SK-N-SH (cell line): ENCODE measurements around the gene MAMDC4. TPM values are rescaled to one million over a fixed set of nuclear protein-coding genes. Genes with fewer than 3 reads are reported as not detected.

ENCODE experiments used
- CTCF ChIA-PET: fragments of 300-600, 350-600 bp; formaldehyde crosslinking; extraction: SDS; loops from one replicate; lab custom pipeline; 2021; lab: Yijun Ruan, JAX
- POLR2A ChIA-PET: fragments of 350-600 bp; sonication (Branson Sonifier 250); formaldehyde crosslinking; extraction: SDS; loops from one replicate; lab custom pipeline; 2020; ENCODE audit warnings: antibody characterized with exemption, inconsistent platforms; lab: Yijun Ruan, JAX
- DNase-seq: peaks from one replicate; pipeline ENCODE4 v3.0.0; 2012
- H2AFZ ChIP-seq: fragments of 200-600 bp; sonication (generic); 2 replicates; pipeline ENCODE4 v1.8.1; 2016; ENCODE audit warnings: antibody characterized with exemption, mild to moderate bottlenecking, low read depth
- H3F3A ChIP-seq: fragments of 200-600 bp; sonication (generic); replicated peaks from 2 replicates; pipeline ENCODE3; 2016; ENCODE audit warnings: antibody characterized with exemption, mild to moderate bottlenecking; ENCODE audit not compliant: insufficient read depth
- H3K27ac ChIP-seq, 2 experiments: fragments of 200-500 bp in 1 of 2; fragments of 200-600 bp in 1 of 2; sonication (Bioruptor generic) in 1 of 2; sonication (generic), shearing (Covaris generic) in 1 of 2; 2 replicates each; pipeline versions ENCODE4 v1.5.1 to v1.6.1; 2014 to 2016; ENCODE audit warnings: low read depth in 2 of 2, inconsistent platforms in 1 of 2, low read length in 1 of 2, mild to moderate bottlenecking in 1 of 2, mixed read lengths in 1 of 2
- H3K27me3 ChIP-seq: fragments of 200-600 bp; sonication (generic), shearing (Covaris generic); 2 replicates; pipeline ENCODE4 v1.6.1; 2016; ENCODE audit warnings: mixed run types; ENCODE audit not compliant: insufficient read depth
- H3K36me3 ChIP-seq, 2 experiments: fragments of 200-500 bp in 1 of 2; fragments of 200-600 bp in 1 of 2; sonication (Bioruptor generic) in 1 of 2; sonication (generic) in 1 of 2; replicated peaks in 1 of 2; 2 replicates each; pipeline versions ENCODE3 to v1.5.1; 2014 to 2016; ENCODE audit warnings: low read length in 1 of 2, mild to moderate bottlenecking in 1 of 2; ENCODE audit not compliant: insufficient read depth in 2 of 2, control insufficient read depth in 1 of 2
- H3K4me1 ChIP-seq, 2 experiments: fragments of 200-500 bp in 1 of 2; fragments of 200-600 bp in 1 of 2; sonication (Bioruptor generic) in 1 of 2; sonication (generic), shearing (Covaris generic) in 1 of 2; 2 replicates each; pipeline versions ENCODE4 v1.5.1 to v1.6.1; 2014 to 2016; ENCODE audit warnings: low read depth in 1 of 2, low read length in 1 of 2, mixed run types in 1 of 2; ENCODE audit not compliant: insufficient read depth in 2 of 2, control insufficient read depth in 1 of 2
- H3K4me2 ChIP-seq: fragments of 200-600 bp; sonication (generic), shearing (Covaris generic); 2 replicates; pipeline ENCODE4 v1.6.1; 2017; ENCODE audit warnings: mixed run types
- H3K4me3 ChIP-seq, 2 experiments: fragments of 200-500 bp in 1 of 2; fragments of 200-600 bp in 1 of 2; sonication (Bioruptor generic) in 1 of 2; sonication (generic), shearing (Covaris generic) in 1 of 2; 2 replicates each; pipeline versions ENCODE4 v1.5.1 to v1.8.1; 2014 to 2016; ENCODE audit warnings: low read depth in 2 of 2, inconsistent platforms in 1 of 2, low read length in 1 of 2, mild to moderate bottlenecking in 1 of 2, mixed read lengths in 1 of 2, moderate library complexity in 1 of 2
- H3K79me2 ChIP-seq: fragments of 200-600 bp; sonication (generic); 2 replicates; pipeline ENCODE4 v1.8.1; 2017; ENCODE audit warnings: mild to moderate bottlenecking; ENCODE audit not compliant: insufficient read depth
- H3K9ac ChIP-seq: fragments of 200-600 bp; sonication (generic); 2 replicates; pipeline ENCODE4 v1.6.1; 2017; ENCODE audit warnings: mixed run types
- H3K9me2 ChIP-seq: fragments of 200-600 bp; sonication (generic); 2 replicates; pipeline ENCODE4 v1.6.1; 2017; ENCODE audit warnings: mixed run types
- H3K9me3 ChIP-seq: fragments of 200-600 bp; sonication (generic); 2 replicates; pipeline ENCODE4 v1.6.1; 2017; ENCODE audit warnings: mixed run types, mild to moderate bottlenecking, moderate library complexity
- H4K20me1 ChIP-seq: fragments of 200-600 bp; sonication (generic); 2 replicates; pipeline ENCODE4 v1.6.1; 2017; ENCODE audit warnings: mild to moderate bottlenecking, mixed run types; ENCODE audit not compliant: insufficient read depth
- ELF1 ChIP-seq: IDR thresholded peaks from 2 replicates; pipeline ENCODE4 v1.4.0; 2012
- EP300 ChIP-seq, 2 experiments: IDR thresholded peaks; 2 replicates each; pipeline versions ENCODE4 v1.4.0 to v1.6.1; 2012; ENCODE audit warnings: borderline replicate concordance in 1 of 2, low read depth in 1 of 2, low read length in 1 of 2
- FOXJ3 ChIP-seq: sonication (generic); formaldehyde crosslinking; IDR thresholded peaks from 2 replicates; pipeline ENCODE4 v1.5.1; 2020; ENCODE audit warnings: mild to moderate bottlenecking, missing genetic modification reagents
- FOXM1 ChIP-seq: IDR thresholded peaks from 2 replicates; pipeline ENCODE4 v1.4.0; 2012; ENCODE audit warnings: low read depth, mild to moderate bottlenecking
- MXI1 ChIP-seq: IDR thresholded peaks from 2 replicates; pipeline ENCODE4 v1.6.1; 2012; ENCODE audit warnings: mild to moderate bottlenecking, low read depth, low read length, improper control_type of control experiment
- RFX5 ChIP-seq: IDR thresholded peaks from 2 replicates; pipeline ENCODE4 v1.6.1; 2012; ENCODE audit warnings: mild to moderate bottlenecking, improper control_type of control experiment, low read length
- RXRA ChIP-seq: IDR thresholded peaks from 2 replicates; pipeline ENCODE4 v1.4.0; 2012; ENCODE audit warnings: low read depth, mild to moderate bottlenecking, borderline replicate concordance
- SMC3 ChIP-seq: IDR thresholded peaks from 2 replicates; pipeline ENCODE4 v1.6.1; 2012; ENCODE audit warnings: low read depth, low read length, improper control_type of control experiment
- WGBS: methylation state at CpG from one replicate; pipeline ENCODE4 v1.1.6; 2017; ENCODE audit warnings: low lambda C conversion rate; 5-methylcytosine and 5-hydroxymethylcytosine counted together
- polyA plus RNA-seq, 3 experiments: library from polyadenylated mRNA; depleted of rRNA; stranded (reverse); fragments of >200 nt; gene quantifications; 2 replicates each; pipeline ENCODE4 v1.2.3, GENCODE V29; 2012
- TF ChIP-seq, protein P1 (sequence below): fragments of 150-350 bp; IDR thresholded peaks from 2 replicates; pipeline ENCODE4 v1.6.1; 2016; ENCODE audit warnings: mild to moderate bottlenecking, low read depth, low read length
- TF ChIP-seq, protein P2 (sequence below): IDR thresholded peaks from 2 replicates; pipeline ENCODE4 v1.4.0; 2012; ENCODE audit warnings: low read depth
- TF ChIP-seq, protein P3 (sequence below): IDR thresholded peaks from 2 replicates; pipeline ENCODE4 v1.6.1; 2012; ENCODE audit warnings: mild to moderate bottlenecking, low read depth, low read length, moderate library complexity
- TF ChIP-seq, protein P4 (sequence below): IDR thresholded peaks from 2 replicates; pipeline ENCODE4; 2012

Gene MAMDC4
- polyA plus RNA-seq, 1 of the 3 experiments (the other 2 are of a cell fraction) = 4.2 TPM

DNA sequence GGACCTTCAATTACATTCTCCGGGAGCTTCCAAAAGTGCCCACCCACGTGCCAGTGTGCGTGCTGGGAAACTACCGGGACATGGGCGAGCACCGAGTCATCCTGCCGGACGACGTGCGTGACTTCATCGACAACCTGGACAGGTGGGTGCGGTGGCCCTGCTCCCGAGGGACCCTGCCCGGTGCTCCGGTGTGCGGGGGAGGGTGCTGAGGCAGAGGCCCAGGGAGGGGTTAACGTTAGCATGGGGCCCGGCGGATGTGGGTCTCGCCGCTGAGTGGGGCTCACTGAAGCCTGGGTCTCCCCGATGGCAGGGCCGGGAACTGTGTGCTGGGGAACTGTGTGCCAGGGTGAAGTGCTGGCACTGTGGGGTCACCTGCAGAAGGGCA, 20.4 kb upstream of the MAMDC4 start:
- no peaks in the 10 kb centered on the region for H3K9me3 ChIP-seq
- no peak overlapping the region for H3K27ac ChIP-seq
- TF ChIP-seq MXI1 = no peak
- TF ChIP-seq, protein P1, sequence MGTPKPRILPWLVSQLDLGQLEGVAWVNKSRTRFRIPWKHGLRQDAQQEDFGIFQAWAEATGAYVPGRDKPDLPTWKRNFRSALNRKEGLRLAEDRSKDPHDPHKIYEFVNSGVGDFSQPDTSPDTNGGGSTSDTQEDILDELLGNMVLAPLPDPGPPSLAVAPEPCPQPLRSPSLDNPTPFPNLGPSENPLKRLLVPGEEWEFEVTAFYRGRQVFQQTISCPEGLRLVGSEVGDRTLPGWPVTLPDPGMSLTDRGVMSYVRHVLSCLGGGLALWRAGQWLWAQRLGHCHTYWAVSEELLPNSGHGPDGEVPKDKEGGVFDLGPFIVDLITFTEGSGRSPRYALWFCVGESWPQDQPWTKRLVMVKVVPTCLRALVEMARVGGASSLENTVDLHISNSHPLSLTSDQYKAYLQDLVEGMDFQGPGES = no peak
- TF ChIP-seq, protein P2, sequence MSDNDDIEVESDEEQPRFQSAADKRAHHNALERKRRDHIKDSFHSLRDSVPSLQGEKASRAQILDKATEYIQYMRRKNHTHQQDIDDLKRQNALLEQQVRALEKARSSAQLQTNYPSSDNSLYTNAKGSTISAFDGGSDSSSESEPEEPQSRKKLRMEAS = no peak
- TF ChIP-seq, protein P3, sequence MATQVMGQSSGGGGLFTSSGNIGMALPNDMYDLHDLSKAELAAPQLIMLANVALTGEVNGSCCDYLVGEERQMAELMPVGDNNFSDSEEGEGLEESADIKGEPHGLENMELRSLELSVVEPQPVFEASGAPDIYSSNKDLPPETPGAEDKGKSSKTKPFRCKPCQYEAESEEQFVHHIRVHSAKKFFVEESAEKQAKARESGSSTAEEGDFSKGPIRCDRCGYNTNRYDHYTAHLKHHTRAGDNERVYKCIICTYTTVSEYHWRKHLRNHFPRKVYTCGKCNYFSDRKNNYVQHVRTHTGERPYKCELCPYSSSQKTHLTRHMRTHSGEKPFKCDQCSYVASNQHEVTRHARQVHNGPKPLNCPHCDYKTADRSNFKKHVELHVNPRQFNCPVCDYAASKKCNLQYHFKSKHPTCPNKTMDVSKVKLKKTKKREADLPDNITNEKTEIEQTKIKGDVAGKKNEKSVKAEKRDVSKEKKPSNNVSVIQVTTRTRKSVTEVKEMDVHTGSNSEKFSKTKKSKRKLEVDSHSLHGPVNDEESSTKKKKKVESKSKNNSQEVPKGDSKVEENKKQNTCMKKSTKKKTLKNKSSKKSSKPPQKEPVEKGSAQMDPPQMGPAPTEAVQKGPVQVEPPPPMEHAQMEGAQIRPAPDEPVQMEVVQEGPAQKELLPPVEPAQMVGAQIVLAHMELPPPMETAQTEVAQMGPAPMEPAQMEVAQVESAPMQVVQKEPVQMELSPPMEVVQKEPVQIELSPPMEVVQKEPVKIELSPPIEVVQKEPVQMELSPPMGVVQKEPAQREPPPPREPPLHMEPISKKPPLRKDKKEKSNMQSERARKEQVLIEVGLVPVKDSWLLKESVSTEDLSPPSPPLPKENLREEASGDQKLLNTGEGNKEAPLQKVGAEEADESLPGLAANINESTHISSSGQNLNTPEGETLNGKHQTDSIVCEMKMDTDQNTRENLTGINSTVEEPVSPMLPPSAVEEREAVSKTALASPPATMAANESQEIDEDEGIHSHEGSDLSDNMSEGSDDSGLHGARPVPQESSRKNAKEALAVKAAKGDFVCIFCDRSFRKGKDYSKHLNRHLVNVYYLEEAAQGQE = no peak
- TF ChIP-seq EP300 (IDR thresholded peaks at IDR 0.05; ENCODE audit: borderline replicate concordance in 1 of 2, low read depth in 1 of 2, low read length in 1 of 2) = no peak
- TF ChIP-seq, protein P4, sequence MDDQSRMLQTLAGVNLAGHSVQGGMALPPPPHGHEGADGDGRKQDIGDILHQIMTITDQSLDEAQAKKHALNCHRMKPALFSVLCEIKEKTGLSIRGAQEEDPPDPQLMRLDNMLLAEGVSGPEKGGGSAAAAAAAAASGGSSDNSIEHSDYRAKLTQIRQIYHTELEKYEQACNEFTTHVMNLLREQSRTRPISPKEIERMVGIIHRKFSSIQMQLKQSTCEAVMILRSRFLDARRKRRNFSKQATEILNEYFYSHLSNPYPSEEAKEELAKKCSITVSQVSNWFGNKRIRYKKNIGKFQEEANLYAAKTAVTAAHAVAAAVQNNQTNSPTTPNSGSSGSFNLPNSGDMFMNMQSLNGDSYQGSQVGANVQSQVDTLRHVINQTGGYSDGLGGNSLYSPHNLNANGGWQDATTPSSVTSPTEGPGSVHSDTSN = no peak
- no peak for TF ChIP-seq RXRA
- no peak for TF ChIP-seq RFX5
- no peak for TF ChIP-seq FOXJ3 (CRISPR knock-in tag)
- TF ChIP-seq FOXM1 = no peak
- no peak for TF ChIP-seq SMC3
- TF ChIP-seq ELF1 = no peak
- ChIA-PET POLR2A (no interaction called here), CTCF (interaction anchor here (0.6 to 5.7 kb wide), 3 partner anchors 10 to 232 kb away, joined by 3 to 36 read pairs (median 3); partner anchors contain the start of genes AJM1 and FBXW5)
- no peaks in the 10 kb centered on the region for H3K4me1 ChIP-seq
- no peak overlapping the region for H3K4me2 ChIP-seq
- peaks cover 4 to 64% of the 10 kb centered on the region in 2 experiments for H3K36me3 ChIP-seq
- WGBS = no CpG with 5 or more reads among the region's 23 CpGs
- H3K9me2 ChIP-seq = no peaks in the 10 kb centered on the region
- H3F3A ChIP-seq = no peaks in the 10 kb centered on the region
- H3K79me2 ChIP-seq = no peaks in the 10 kb centered on the region
- no peak overlapping the region for H3K4me3 ChIP-seq
- no peaks in the 10 kb centered on the region for H4K20me1 ChIP-seq
- DNase-seq = no peak
- no peaks in the 10 kb centered on the region for H3K27me3 ChIP-seq
- H2AFZ ChIP-seq = no peak overlapping the region
- no peak overlapping the region for H3K9ac ChIP-seq
